HepG2 (cell line): ENCODE measurements around the gene VWA3A. TPM values are rescaled to one million over a fixed set of nuclear protein-coding genes. Genes with fewer than 3 reads are reported as not detected.
A peak's percentile ranks its signal among the peaks of the same experiment; 100 is the strongest.

Source experiments
- CHD2 ChIP-seq: IDR thresholded peaks from 2 replicates; pipeline ENCODE4 v1.6.1; 2011; ENCODE audit warnings: low read depth, low read length, improper control_type of control experiment
- CSRNP1 ChIP-seq: sonication (generic); formaldehyde crosslinking; IDR thresholded peaks from 2 replicates; pipeline ENCODE4 v1.8.1; 2023; ENCODE audit warnings: mild to moderate bottlenecking, missing genetic modification reagents
- EP300 ChIP-seq, 3 experiments: sonication (generic) in 1 of 3; formaldehyde crosslinking in 1 of 3; IDR thresholded peaks; 2 replicates each; pipeline versions ENCODE4 v1.5.1 to v1.6.1; 2011 to 2020; ENCODE audit warnings: low read depth in 2 of 3, low read length in 2 of 3, borderline replicate concordance in 1 of 3, improper control_type of control experiment in 1 of 3, mild to moderate bottlenecking in 1 of 3, missing genetic modification reagents in 1 of 3, moderate library complexity in 1 of 3
- FOSL1 ChIP-seq: sonication (generic); formaldehyde crosslinking; IDR thresholded peaks from 2 replicates; pipeline ENCODE4 v1.9.0; 2021; ENCODE audit warnings: missing genetic modification reagents, borderline replicate concordance
- IRF2 ChIP-seq: IDR thresholded peaks from 2 replicates; pipeline ENCODE4 v1.6.1; 2018; ENCODE audit warnings: missing genetic modification reagents, missing compliant biosample characterization
- MED8 ChIP-seq: sonication (generic); formaldehyde crosslinking; IDR thresholded peaks from 2 replicates; pipeline ENCODE4 v1.8.1; 2023; ENCODE audit warnings: mild to moderate bottlenecking, missing genetic modification reagents; ENCODE audit not compliant: insufficient replicate concordance
- ZBTB46 ChIP-seq: sonication (generic); formaldehyde crosslinking; IDR thresholded peaks from 2 replicates; pipeline ENCODE4 v1.4.0; 2020; ENCODE audit warnings: mild to moderate bottlenecking, missing genetic modification reagents, borderline replicate concordance
- ZNF280D ChIP-seq: sonication (generic); formaldehyde crosslinking; IDR thresholded peaks from 2 replicates; pipeline ENCODE4 v1.5.1; 2020; ENCODE audit warnings: mild to moderate bottlenecking, missing genetic modification reagents
- ZNF362 ChIP-seq: sonication (generic); formaldehyde crosslinking; IDR thresholded peaks from 2 replicates; pipeline ENCODE4 v1.4.0; 2020; ENCODE audit warnings: missing genetic modification reagents, mild to moderate bottlenecking, borderline replicate concordance
- ZNF430 ChIP-seq: sonication (generic); formaldehyde crosslinking; IDR thresholded peaks from 2 replicates; pipeline ENCODE4 v1.9.0; 2021; ENCODE audit warnings: mild to moderate bottlenecking, missing genetic modification reagents
- ZNF562 ChIP-seq: sonication (generic); formaldehyde crosslinking; IDR thresholded peaks from 2 replicates; pipeline ENCODE4 v1.8.0; 2022; ENCODE audit warnings: missing genetic modification reagents, borderline replicate concordance
- ZNF646 ChIP-seq: sonication (generic); formaldehyde crosslinking; IDR thresholded peaks from 2 replicates; pipeline ENCODE4 v1.9.0; 2021; ENCODE audit warnings: mild to moderate bottlenecking, missing genetic modification reagents
- polyA plus RNA-seq, 8 experiments: library from polyadenylated mRNA; depleted of rRNA in 3 of 8; stranded (reverse) in 7 of 8; unstranded in 1 of 8; fragments of >200 nt; fragmentation: Illumina TruSeq in 4 of 8; extraction: Trizol in 4 of 8; gene quantifications; 2 replicates each; pipeline versions ENCODE4 v1.2.1 to v1.2.3, GENCODE V29; 2011 to 2016; ENCODE audit warnings: low read depth in 4 of 8, missing spikeins in 1 of 8, mixed read lengths in 1 of 8; ENCODE audit not compliant: insufficient read depth in 1 of 8
- total RNA-seq, 5 experiments: library from RNA; depleted of rRNA; stranded (reverse); fragments of >200 nt; fragmentation: Illumina TruSeq; extraction: Trizol; gene quantifications; 2 replicates each; pipeline ENCODE4 v1.2.3, GENCODE V29; 2016; ENCODE audit warnings: low read depth in 1 of 5

The VWA3A gene
- total and polyA plus RNA-seq, 2 of the 13 experiments (the other 11 are each of a cell fraction or from before 2014, with no cell fraction given): 0.03 to 0.07 TPM

- TF ChIP-seq ZNF646 (no peak), IRF2 (peak; percentile 98), ZNF562 (CRISPR knock-in tag) (no peak), ZNF362 (CRISPR knock-in tag) (peak; percentile 88), CSRNP1 (CRISPR knock-in tag) (peak; percentile 98), ZNF280D (CRISPR knock-in tag) (no peak), ZNF430 (CRISPR knock-in tag) (peak; percentile 98), MED8 (CRISPR knock-in tag) (no peak), ZBTB46 (CRISPR knock-in tag) (peak; percentile 87; the same call in 1 of the 2 replicates), FOSL1 (no peak), CHD2 (peak; percentile 43; the same call in 1 of the 2 replicates), EP300 (IDR thresholded peaks at IDR 0.05; ENCODE audit: low read depth in 2 of 2, low read length in 2 of 2) (peak; percentile 38 to 49; a peak in 1 of 4 replicates), EP300 (CRISPR knock-in tag; IDR thresholded peaks at IDR 0.05; ENCODE audit: borderline replicate concordance) (no peak)
These were observed 113.9 kb downstream of the VWA3A start, which contains the start of gene EEF2K (continued) for GRCh38 chr16:22206013-22206841.
